Astrocyte (in vitro differentiated cells and primary cell): Measurements from ENCODE around the gene CCDC87. TPM values are rescaled to one million over a fixed set of nuclear protein-coding genes. Genes with fewer than 3 reads are reported as not detected.

Experiments used
- DNase-seq: peaks from one replicate; pipeline ENCODE4 v3.0.0-alpha.2; 2010; ENCODE audit warnings: low read depth
- FAIRE-seq: peaks from 2 replicates; lab custom pipeline; 2011; peaks lifted over from hg19 to GRCh38; lab: Jason Lieb, UNC
- H2AFZ ChIP-seq: 2 replicates; pipeline ENCODE4 v1.6.0; 2012; ENCODE audit warnings: low read depth, low read length, inconsistent platforms
- H3K27ac ChIP-seq: 2 replicates; pipeline ENCODE4 v1.5.1; 2011; ENCODE audit warnings: low read depth, low read length, inconsistent platforms
- H3K27me3 ChIP-seq: 2 replicates; pipeline ENCODE4 v1.6.0; 2011; ENCODE audit warnings: low read length, inconsistent platforms; ENCODE audit not compliant: insufficient read depth
- H3K36me3 ChIP-seq: 2 replicates; pipeline ENCODE4 v1.5.1; 2011; ENCODE audit warnings: low read length, inconsistent platforms; ENCODE audit not compliant: insufficient read depth
- H3K4me1 ChIP-seq: 2 replicates; pipeline ENCODE4 v1.5.1; 2011; ENCODE audit warnings: low read length, inconsistent platforms; ENCODE audit not compliant: insufficient read depth
- H3K4me2 ChIP-seq: 2 replicates; pipeline ENCODE4 v1.6.0; 2012; ENCODE audit warnings: low read length, inconsistent platforms
- H3K4me3 ChIP-seq: 2 replicates; pipeline ENCODE4 v1.5.1; 2011; ENCODE audit warnings: low read depth, mild to moderate bottlenecking, low read length, inconsistent platforms; ENCODE audit not compliant: insufficient read depth
- H3K79me2 ChIP-seq: 2 replicates; pipeline ENCODE4 v1.6.0; 2012; ENCODE audit warnings: mild to moderate bottlenecking, low read length, inconsistent platforms; ENCODE audit not compliant: insufficient read depth
- H3K9ac ChIP-seq: 2 replicates; pipeline ENCODE4 v1.6.0; 2012; ENCODE audit warnings: mild to moderate bottlenecking, low read length, inconsistent platforms
- H3K9me3 ChIP-seq: 2 replicates; pipeline ENCODE4 v1.5.1; 2012; ENCODE audit warnings: low read depth, mild to moderate bottlenecking, low read length, inconsistent platforms; ENCODE audit not compliant: insufficient read depth
- H4K20me1 ChIP-seq: 2 replicates; pipeline ENCODE4 v1.6.0; 2012; ENCODE audit warnings: low read length, inconsistent platforms; ENCODE audit not compliant: insufficient read depth
- H3K27ac Mint-ChIP-seq: one replicate; pipeline ENCODE4 v1.8.0; 2021; ENCODE audit warnings: mild to moderate bottlenecking, mixed read lengths; ENCODE audit not compliant: unreplicated experiment
- H3K27me3 Mint-ChIP-seq: one replicate; pipeline ENCODE4 v1.8.0; 2021; ENCODE audit warnings: low read depth, mixed read lengths; ENCODE audit not compliant: unreplicated experiment
- H3K36me3 Mint-ChIP-seq: one replicate; pipeline ENCODE4 v1.8.0; 2021; ENCODE audit warnings: low read depth, mixed read lengths; ENCODE audit not compliant: unreplicated experiment
- H3K4me1 Mint-ChIP-seq: one replicate; pipeline ENCODE4 v1.8.0; 2021; ENCODE audit warnings: low read depth, mixed read lengths; ENCODE audit not compliant: unreplicated experiment
- H3K4me3 Mint-ChIP-seq: one replicate; pipeline ENCODE4 v1.8.0; 2021; ENCODE audit warnings: mild to moderate bottlenecking, moderate library complexity, mixed read lengths; ENCODE audit not compliant: unreplicated experiment
- H3K9me3 Mint-ChIP-seq: one replicate; pipeline ENCODE4 v1.8.0; 2021; ENCODE audit warnings: mild to moderate bottlenecking, mixed read lengths; ENCODE audit not compliant: unreplicated experiment
- CTCF ChIP-seq: IDR thresholded peaks from 2 replicates; pipeline ENCODE4 v1.5.1; 2011; ENCODE audit warnings: low read depth, mild to moderate bottlenecking, inconsistent platforms, low read length, moderate library complexity; ENCODE audit not compliant: insufficient read depth
- EZH2 ChIP-seq: IDR thresholded peaks from 2 replicates; pipeline ENCODE4 v1.6.1; 2012; ENCODE audit warnings: mild to moderate bottlenecking, low read length, inconsistent platforms; ENCODE audit not compliant: insufficient read depth
- total RNA-seq: library from RNA; stranded (reverse); gene quantifications from 2 replicates; pipeline ENCODE4 v1.2.1, GENCODE V29; 2021

CCDC87 gene
- total RNA-seq, 1 donor from 2014 or later, result 0.34 TPM

- H3K36me3 Mint-ChIP-seq, result no peaks in the 10 kb centered on the region
- H3K4me3 Mint-ChIP-seq, result no peak overlapping the region
- no peak for FAIRE-seq
- peaks cover 2% of the 10 kb centered on the region for H3K9me3 Mint-ChIP-seq
- Histone ChIP-seq H3K9me3 (no peaks in the 10 kb centered on the region), H3K27me3 (peaks cover 2% of the 10 kb centered on the region), H3K4me3 (no peak overlapping the region), H3K36me3 (no peaks in the 10 kb centered on the region), H3K79me2 (no peaks in the 10 kb centered on the region), H3K9ac (no peak overlapping the region), H3K4me1 (no peaks in the 10 kb centered on the region), H3K27ac (no peak overlapping the region), H3K4me2 (no peak overlapping the region), H2AFZ (peak overlapping the region; percentile 63), H4K20me1 (no peaks in the 10 kb centered on the region)
- DNase-seq, result no peak
- H3K27me3 Mint-ChIP-seq, result peaks cover 26% of the 10 kb centered on the region
- no peak overlapping the region for H3K27ac Mint-ChIP-seq
- H3K4me1 Mint-ChIP-seq, result no peaks in the 10 kb centered on the region
- TF ChIP-seq EZH2 (peak; percentile 70), CTCF (no peak)
These were observed 33.6 kb downstream of the CCDC87 start for GRCh38 chr11:66559142-66559865.

- no peak overlapping the region for H3K4me2 ChIP-seq
- peaks cover 22% of the 10 kb centered on the region for H3K27me3 Mint-ChIP-seq
- no peaks in the 10 kb centered on the region for H3K4me1 Mint-ChIP-seq
- DNase-seq (no peak), FAIRE-seq (no peak)
- no peaks in the 10 kb centered on the region for H3K36me3 ChIP-seq
- H2AFZ ChIP-seq, result no peak overlapping the region
- no peaks in the 10 kb centered on the region for H3K9me3 ChIP-seq
- no peaks in the 10 kb centered on the region for H3K79me2 ChIP-seq
- no peak overlapping the region for H3K9ac ChIP-seq
- no peak overlapping the region for H3K27ac Mint-ChIP-seq
- no peaks in the 10 kb centered on the region for H4K20me1 ChIP-seq
- no peak overlapping the region for H3K4me3 ChIP-seq
- H3K27ac ChIP-seq, result no peak overlapping the region
- peaks cover 2% of the 10 kb centered on the region for H3K27me3 ChIP-seq
- H3K4me3 Mint-ChIP-seq, result no peak overlapping the region
- TF ChIP-seq EZH2 (no peak), CTCF (no peak)
- H3K36me3 Mint-ChIP-seq, result no peaks in the 10 kb centered on the region
- H3K4me1 ChIP-seq, result no peaks in the 10 kb centered on the region
- H3K9me3 Mint-ChIP-seq, result peaks cover 2% of the 10 kb centered on the region
These were observed 35.0 kb downstream of the CCDC87 start for GRCh38 chr11:66557733-66558326.

- peaks cover 2% of the 10 kb centered on the region for H3K9me3 Mint-ChIP-seq
- H3K36me3 Mint-ChIP-seq, result no peaks in the 10 kb centered on the region
- Histone ChIP-seq H3K9me3 (no peaks in the 10 kb centered on the region), H3K79me2 (no peaks in the 10 kb centered on the region), H3K36me3 (no peaks in the 10 kb centered on the region), H4K20me1 (no peaks in the 10 kb centered on the region), H3K4me2 (no peak overlapping the region), H3K27ac (no peak overlapping the region), H3K27me3 (peaks cover 2% of the 10 kb centered on the region), H3K9ac (no peak overlapping the region), H2AFZ (no peak overlapping the region), H3K4me3 (no peak overlapping the region), H3K4me1 (no peaks in the 10 kb centered on the region)
- DNase-seq (no peak), FAIRE-seq (no peak)
- no peak overlapping the region for H3K27ac Mint-ChIP-seq
- no peaks in the 10 kb centered on the region for H3K4me1 Mint-ChIP-seq
- no peak overlapping the region for H3K4me3 Mint-ChIP-seq
- TF ChIP-seq CTCF, result no peak
- no peak for TF ChIP-seq EZH2
- H3K27me3 Mint-ChIP-seq, result peaks cover 21% of the 10 kb centered on the region
These were observed 36.8 kb downstream of the CCDC87 start for GRCh38 chr11:66556086-66556485.
